HG03196 (cell line): Measurements from ENCODE around the gene TMEM72.
A peak's percentile ranks its signal among the peaks of the same experiment; 100 is the strongest.

ENCODE experiments used
- ATAC-seq: cut with Tn5 transposase; IDR thresholded peaks from one replicate; pipeline ENCODE4 v1.9.1; 2021; ENCODE audit not compliant: unreplicated experiment

TMEM72 gene

GRCh38 chr10:44965651-44966097 lies 54.5 kb downstream of the TMEM72 start:
- peak; percentile 26 for ATAC-seq

GRCh38 chr10:44966129-44966815 lies 55.1 kb downstream of the TMEM72 start:
- ATAC-seq = peak; percentile 44

DNA sequence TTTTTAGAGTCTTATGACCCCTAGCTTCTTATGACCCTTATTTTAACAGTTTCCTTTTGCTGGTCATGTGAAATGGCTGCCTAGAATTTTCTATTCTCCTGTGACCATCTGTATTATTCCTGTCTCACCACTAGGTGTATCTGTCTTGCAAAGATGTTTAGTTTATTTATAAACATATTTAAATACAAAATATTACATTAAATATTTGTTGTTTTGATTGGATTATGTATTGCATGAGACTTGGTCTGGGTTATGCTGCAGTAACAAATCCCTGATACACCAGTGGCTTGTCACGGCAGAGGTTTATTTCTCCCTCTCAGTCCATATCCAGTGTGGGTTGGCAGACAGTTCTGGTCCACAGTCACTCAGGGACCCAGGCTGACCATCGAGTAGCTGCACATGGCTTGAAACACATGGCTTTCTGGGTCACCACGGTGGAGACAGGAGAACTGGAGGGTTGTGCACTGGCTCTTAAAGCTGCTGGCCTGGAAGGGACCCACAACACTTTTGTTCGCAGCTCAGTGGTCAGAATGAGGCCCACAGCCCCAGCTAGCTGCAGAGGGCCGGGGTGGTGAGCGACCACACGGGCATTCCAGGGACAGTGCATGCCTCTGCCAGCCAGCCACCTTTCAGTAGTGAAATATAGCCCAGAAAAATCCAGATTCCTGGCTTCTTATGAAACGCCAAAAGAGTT lies 55.8 kb downstream of the TMEM72 start:
- no peak for ATAC-seq

- ATAC-seq = no peak
These were observed 56.5 kb downstream of the TMEM72 start for GRCh38 chr10:44967616-44968015.

- no peak for ATAC-seq
These were observed 57.0 kb downstream of the TMEM72 start for GRCh38 chr10:44968091-44968490.

DNA sequence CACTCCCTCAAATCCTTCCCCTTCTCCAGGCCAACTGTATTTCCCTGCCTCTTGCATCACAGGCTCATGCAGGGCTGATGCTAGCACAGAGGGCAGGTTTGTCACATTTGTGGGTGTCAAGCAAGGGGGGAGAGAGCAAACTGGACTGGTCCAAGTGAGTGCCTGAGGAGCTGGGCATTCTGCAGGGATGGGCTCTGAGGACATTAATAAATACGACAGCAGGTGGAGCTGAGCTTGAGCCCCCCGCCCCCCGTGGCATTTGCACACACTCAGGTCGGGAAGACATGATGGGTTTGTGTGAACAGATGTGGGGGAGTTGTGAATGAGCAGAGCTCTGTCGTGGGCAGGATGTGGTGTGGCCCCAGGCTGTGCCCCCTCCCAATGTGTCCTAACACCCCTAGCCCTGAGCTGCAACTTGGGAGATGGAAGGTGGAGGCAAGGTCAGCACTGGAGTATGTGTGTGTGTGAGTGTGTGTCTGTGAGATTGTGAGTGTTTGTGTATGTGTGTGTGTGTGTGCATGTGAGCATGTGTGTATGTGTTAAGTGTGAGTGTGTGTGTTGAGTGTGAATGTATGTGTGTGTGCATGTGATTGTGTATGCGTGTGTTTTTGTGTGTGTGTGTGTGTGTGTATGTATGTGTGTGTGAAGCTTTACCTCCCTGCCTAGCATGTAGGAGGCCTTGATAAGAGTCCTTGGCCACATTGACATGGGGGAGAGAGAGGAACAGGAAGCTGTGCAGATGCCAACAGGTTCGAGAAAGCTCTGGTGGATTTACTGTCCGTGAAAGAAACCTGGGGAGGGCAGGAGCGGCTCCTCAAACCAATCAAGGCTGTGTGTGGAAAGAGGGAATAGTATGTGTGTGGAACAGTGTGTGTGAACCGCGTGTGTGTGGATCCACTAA lies 57.6 kb downstream of the TMEM72 start:
- ATAC-seq = no peak

DNA sequence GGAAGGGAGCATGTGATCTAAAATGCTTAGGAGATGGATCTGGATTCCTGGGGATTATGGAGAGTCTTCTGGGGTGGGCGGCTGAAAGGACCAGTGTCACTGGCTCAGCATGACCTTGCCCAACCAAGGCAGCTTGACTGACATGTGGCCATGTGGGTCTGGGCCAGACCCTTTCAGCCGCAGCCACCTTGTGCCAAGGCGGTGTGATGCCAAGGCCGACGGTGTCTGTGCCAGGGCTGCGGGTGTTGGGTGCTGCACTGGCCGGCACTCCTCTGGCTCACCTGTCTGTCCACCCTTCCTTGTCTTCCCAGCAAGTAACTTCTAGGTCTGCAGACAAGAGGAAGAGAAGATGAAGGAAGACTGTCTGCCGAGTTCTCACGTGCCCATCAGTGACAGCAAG lies 58.7 kb downstream of the TMEM72 start:
- ATAC-seq = no peak

- no peak for ATAC-seq
These were observed 59.8 kb downstream of the TMEM72 start for GRCh38 chr10:44970812-44971395.

DNA sequence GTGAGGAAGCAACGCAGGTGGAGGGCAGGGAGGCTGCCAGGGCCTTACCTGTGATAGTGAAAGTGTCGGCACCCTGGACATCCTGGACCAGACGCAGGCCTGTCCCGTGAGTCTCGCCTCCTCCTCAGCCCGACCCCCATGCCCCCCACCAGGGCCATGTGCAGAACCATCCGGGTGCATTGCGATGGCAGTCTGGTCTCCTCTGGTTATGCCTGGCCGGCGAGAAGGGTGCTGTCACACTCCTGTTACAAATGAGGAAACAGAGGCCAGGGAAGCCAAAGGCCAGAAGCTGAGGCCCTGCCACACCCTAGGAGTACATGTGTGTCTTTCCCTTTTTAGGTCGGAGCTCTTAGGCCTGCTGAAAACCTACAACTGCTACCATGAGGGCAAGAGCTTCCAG lies 60.3 kb downstream of the TMEM72 start:
- ATAC-seq = no peak

DNA sequence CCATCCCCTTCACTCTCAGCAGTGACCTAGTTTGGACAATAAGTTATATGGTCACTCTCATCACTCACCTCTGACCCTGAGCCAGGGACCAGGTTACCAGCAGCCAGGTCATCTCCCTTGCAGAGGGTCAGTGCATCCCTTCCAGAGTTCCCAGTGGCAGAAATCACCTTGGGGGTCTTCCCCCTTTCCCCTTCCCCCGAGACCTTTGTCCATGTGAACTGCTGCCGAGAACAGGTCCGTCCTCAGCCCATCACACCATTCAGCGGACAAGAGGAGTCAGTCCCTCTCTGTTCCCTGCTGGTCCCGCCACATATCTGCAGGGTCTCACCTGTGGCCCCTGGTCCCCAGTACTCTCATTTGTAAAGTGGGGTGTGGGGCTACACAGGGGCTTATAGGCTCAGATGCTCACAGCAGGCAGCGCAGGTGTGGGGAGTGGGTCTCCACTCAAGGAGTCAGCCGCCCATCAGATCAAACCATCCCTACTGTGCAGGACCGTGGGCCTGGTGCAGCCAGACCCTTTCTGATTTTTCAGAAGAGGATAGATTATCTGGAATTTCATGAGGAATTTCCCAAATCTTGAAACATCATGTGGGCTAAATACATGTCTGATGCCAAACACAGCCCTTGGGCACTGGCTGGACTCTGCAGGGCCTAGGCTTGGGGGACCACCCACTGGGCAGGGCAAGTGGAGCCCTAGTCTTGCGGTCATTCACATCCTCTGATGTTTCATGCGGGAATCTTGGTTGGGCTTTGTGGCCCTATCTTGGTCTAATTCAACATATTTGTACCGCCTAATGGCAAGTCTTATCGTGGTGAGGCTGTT lies 61.0 kb downstream of the TMEM72 start:
- no peak for ATAC-seq

DNA sequence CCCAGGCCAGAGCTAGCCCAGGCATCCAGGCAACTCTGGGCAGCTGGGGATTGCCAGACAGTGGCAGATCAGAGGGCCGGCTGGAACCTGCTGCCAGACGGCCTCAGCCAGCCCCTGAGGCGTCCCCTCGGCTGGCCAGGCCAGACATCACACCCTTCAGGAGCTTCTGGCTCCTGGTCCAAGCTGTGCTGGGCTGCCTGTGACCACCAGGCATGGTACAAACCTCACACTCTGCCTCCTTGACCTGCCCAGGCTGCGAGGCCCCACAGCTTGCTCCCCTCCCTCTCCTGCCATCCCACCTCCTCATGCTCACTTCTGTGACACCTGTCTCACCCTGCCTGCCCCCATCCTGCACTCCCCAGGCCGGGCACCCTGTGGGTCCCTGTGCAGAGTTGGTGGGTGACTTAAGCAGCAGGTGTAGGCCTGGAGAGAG lies 61.8 kb downstream of the TMEM72 start:
- ATAC-seq = no peak

- ATAC-seq = peak; percentile 21
These were observed 62.4 kb downstream of the TMEM72 start for GRCh38 chr10:44973323-44974081.

- no peak for ATAC-seq
These were observed 63.0 kb downstream of the TMEM72 start for GRCh38 chr10:44974082-44974627.

GRCh38 chr10:44974628-44975430 lies 63.7 kb downstream of the TMEM72 start:
- peak; percentile 59 for ATAC-seq

DNA sequence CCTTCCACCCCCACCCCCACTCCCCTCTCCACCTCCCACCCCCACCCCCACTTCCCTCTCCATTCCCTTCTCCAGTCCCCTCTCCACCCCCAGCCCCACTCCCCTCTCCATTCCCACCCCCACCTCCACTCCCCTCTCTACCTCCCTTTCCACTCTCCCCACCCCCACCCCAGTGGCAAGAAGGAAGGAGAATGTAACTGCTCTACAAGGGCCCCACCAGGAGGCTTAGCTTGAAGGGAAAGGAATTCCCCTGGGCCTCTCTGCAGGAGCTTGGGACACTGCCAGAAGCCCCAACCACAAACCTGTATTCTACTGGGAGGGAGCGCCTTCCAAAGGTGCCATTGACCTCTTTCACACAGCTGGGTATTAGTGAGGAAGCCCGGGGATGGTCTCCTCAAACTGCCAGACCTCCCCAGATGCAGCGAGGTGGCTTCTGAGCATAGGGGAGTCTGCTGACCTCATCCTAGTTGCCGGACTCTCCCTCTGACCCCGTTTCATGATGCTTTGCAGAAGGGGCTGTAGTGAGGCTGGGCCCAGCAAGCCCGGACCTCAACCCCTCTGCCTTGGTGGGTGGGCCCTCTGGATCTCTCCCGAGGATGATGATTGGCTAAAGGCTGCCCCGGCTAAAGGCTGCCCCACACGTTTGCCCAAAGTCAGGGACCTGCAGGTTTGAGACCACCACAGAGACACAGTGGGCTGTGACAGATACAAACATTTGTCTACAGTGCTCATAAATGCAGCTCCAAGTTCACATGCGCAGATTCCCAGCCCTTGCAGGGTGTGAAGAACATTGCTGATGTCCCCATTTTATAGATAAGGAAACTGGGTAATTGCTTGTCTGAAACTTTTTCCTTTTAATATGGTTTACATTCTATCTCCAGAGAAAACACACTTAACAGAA lies 64.5 kb downstream of the TMEM72 start:
- ATAC-seq = no peak

- ATAC-seq = no peak
These were observed 65.4 kb downstream of the TMEM72 start for GRCh38 chr10:44976352-44977198.
